Caco-2 (cell line): ENCODE data around the gene CA12. TPM values are rescaled to one million over a fixed set of nuclear protein-coding genes. Genes with fewer than 3 reads are reported as not detected.

Experiments used
- BruUV-seq: library from RNA; stranded (reverse); fragments of 400-500 nt; replicated peaks from 2 replicates; lab custom pipeline; 2021; lab: Mats Ljungman, UMichigan
- CTCF ChIA-PET: fragments of 300-600 bp; sonication (Branson Sonifier 250); formaldehyde crosslinking; loops from one replicate; lab custom pipeline; 2022; ENCODE audit warnings: antibody characterized with exemption; lab: Charles Lee
- POLR2A ChIA-PET: fragments of 300-600 bp; sonication (Branson Sonifier 250); formaldehyde crosslinking; loops from one replicate; lab custom pipeline; 2022; ENCODE audit warnings: antibody characterized with exemption; lab: Charles Lee
- DNase-seq, 2 experiments: peaks; one replicate each; pipeline versions ENCODE4 v3.0.0 to v3.0.0-alpha.2; 2020 to 2022
- H3K27me3 ChIP-seq: replicated peaks from 2 replicates; pipeline ENCODE4 v1.6.0; 2011; ENCODE audit warnings: low read length; ENCODE audit not compliant: control insufficient read depth, insufficient read depth
- H3K36me3 ChIP-seq: 2 replicates; pipeline ENCODE4 v1.5.1; 2011; ENCODE audit warnings: low read length; ENCODE audit not compliant: control insufficient read depth, insufficient read depth
- H3K4me1 ChIP-seq: fragments of 250-450 bp; sonication (Bioruptor Pico); 2 replicates; pipeline ENCODE4 v1.5.1; 2020; ENCODE audit warnings: mild to moderate bottlenecking
- H3K4me3 ChIP-seq: 2 replicates; pipeline ENCODE4 v1.5.1; 2011; ENCODE audit warnings: low read depth, mild to moderate bottlenecking, control low read depth, low read length
- H3K9me3 ChIP-seq: fragments of 250-450 bp; sonication (Bioruptor Pico); 2 replicates; pipeline ENCODE4 v1.5.1; 2020; ENCODE audit warnings: mild to moderate bottlenecking, moderate library complexity
- H3K27ac Mint-ChIP-seq: one replicate; pipeline ENCODE4 v1.8.0; 2022; ENCODE audit warnings: mixed read lengths; ENCODE audit not compliant: unreplicated experiment
- H3K27me3 Mint-ChIP-seq: one replicate; pipeline ENCODE4 v1.8.0; 2022; ENCODE audit warnings: mixed read lengths; ENCODE audit not compliant: insufficient read depth, unreplicated experiment
- H3K36me3 Mint-ChIP-seq: one replicate; pipeline ENCODE4 v1.8.0; 2022; ENCODE audit warnings: mild to moderate bottlenecking, mixed read lengths; ENCODE audit not compliant: insufficient read depth, unreplicated experiment
- H3K4me1 Mint-ChIP-seq: one replicate; pipeline ENCODE4 v1.8.0; 2022; ENCODE audit warnings: low read depth, mixed read lengths; ENCODE audit not compliant: unreplicated experiment
- H3K4me3 Mint-ChIP-seq: one replicate; pipeline ENCODE4 v1.8.0; 2022; ENCODE audit warnings: mild to moderate bottlenecking, moderate library complexity, mixed read lengths; ENCODE audit not compliant: unreplicated experiment
- H3K9me3 Mint-ChIP-seq: one replicate; pipeline ENCODE4 v1.8.0; 2022; ENCODE audit warnings: mixed read lengths; ENCODE audit not compliant: unreplicated experiment
- CTCF ChIP-seq, 2 experiments: fragments of 200-600 bp in 1 of 2; IDR thresholded peaks; 1 replicate in 1 of 2; 2 replicates in 1 of 2; pipeline versions ENCODE4 v1.5.1 to v1.8.0; 2011 to 2022; ENCODE audit warnings: antibody characterized with exemption in 1 of 2, control low read depth in 1 of 2, inconsistent platforms in 1 of 2, low read depth in 1 of 2, low read length in 1 of 2, mild to moderate bottlenecking in 1 of 2, moderate library complexity in 1 of 2; ENCODE audit not compliant: insufficient read depth in 1 of 2, severe bottlenecking in 1 of 2, unreplicated experiment in 1 of 2
- intact Hi-C: fragments of 100-400 bp; cut with micrococcal nuclease; formaldehyde crosslinking; loops from one replicate; pipeline ENCODE4 v1.10.0; 2022; ENCODE audit not compliant: unreplicated experiment
- total RNA-seq: library from RNA; stranded (reverse); gene quantifications from 2 replicates; pipeline ENCODE4 v1.2.3, GENCODE V29; 2022

Gene CA12
- total RNA-seq, 1 experiment from 2014 or later, result 1.0 TPM

- Mint-ChIP-seq H3K4me1 (peaks cover 12% of the 10 kb centered on the region), H3K36me3 (no peaks in the 10 kb centered on the region), H3K27ac (no peak overlapping the region), H3K9me3 (no peaks in the 10 kb centered on the region), H3K27me3 (no peaks in the 10 kb centered on the region), H3K4me3 (no peak overlapping the region)
- DNase-seq, result no peak
- H3K4me3 ChIP-seq, result no peak overlapping the region
- CTCF ChIA-PET, result no interaction called here
- TF ChIP-seq CTCF (IDR thresholded peaks at IDR 0.05; ENCODE audit: insufficient read depth in 1 of 2, low read depth in 1 of 2, low read length in 1 of 2, severe bottlenecking in 1 of 2, unreplicated experiment in 1 of 2), result no peak
- H3K9me3 ChIP-seq, result no peaks in the 10 kb centered on the region
- intact Hi-C loops, result no loop called here
- H3K36me3 ChIP-seq, result no peaks in the 10 kb centered on the region
- no peaks in the 10 kb centered on the region for H3K4me1 ChIP-seq
- H3K27me3 ChIP-seq, result no peaks in the 10 kb centered on the region
- BruUV-seq, result no TSS peak
- POLR2A ChIA-PET, result no interaction called here
Observed at GRCh38 chr15:63351170-63351569, 30.5 kb downstream of the CA12 start.

- no peak overlapping the region for H3K27ac Mint-ChIP-seq
- no peak for TF ChIP-seq CTCF (IDR thresholded peaks at IDR 0.05; ENCODE audit: insufficient read depth in 1 of 2, low read depth in 1 of 2, low read length in 1 of 2, severe bottlenecking in 1 of 2, unreplicated experiment in 1 of 2)
- intact Hi-C loops, result no loop called here
- H3K9me3 Mint-ChIP-seq, result no peaks in the 10 kb centered on the region
- no peak overlapping the region for H3K4me3 ChIP-seq
- no peak overlapping the region for H3K4me3 Mint-ChIP-seq
- H3K36me3 Mint-ChIP-seq, result no peaks in the 10 kb centered on the region
- H3K9me3 ChIP-seq, result no peaks in the 10 kb centered on the region
- no peaks in the 10 kb centered on the region for H3K27me3 Mint-ChIP-seq
- DNase-seq, result no peak
- CTCF ChIA-PET, result no interaction called here
- no peaks in the 10 kb centered on the region for H3K36me3 ChIP-seq
- peaks cover 5% of the 10 kb centered on the region for H3K4me1 Mint-ChIP-seq
- no peaks in the 10 kb centered on the region for H3K27me3 ChIP-seq
- POLR2A ChIA-PET, result no interaction called here
- BruUV-seq, result no TSS peak
- no peaks in the 10 kb centered on the region for H3K4me1 ChIP-seq
Observed at GRCh38 chr15:63350178-63350621, 31.4 kb downstream of the CA12 start.

GRCh38 chr15:63349621-63350020, 32.0 kb downstream of the CA12 start:
- Mint-ChIP-seq H3K27me3 (no peaks in the 10 kb centered on the region), H3K27ac (no peak overlapping the region), H3K4me3 (no peak overlapping the region), H3K36me3 (no peaks in the 10 kb centered on the region), H3K4me1 (no peaks in the 10 kb centered on the region), H3K9me3 (no peaks in the 10 kb centered on the region)
- no peak for TF ChIP-seq CTCF (IDR thresholded peaks at IDR 0.05; ENCODE audit: insufficient read depth in 1 of 2, low read depth in 1 of 2, low read length in 1 of 2, severe bottlenecking in 1 of 2, unreplicated experiment in 1 of 2)
- BruUV-seq, result no TSS peak
- no peak for DNase-seq
- Histone ChIP-seq H3K27me3 (no peaks in the 10 kb centered on the region), H3K36me3 (no peaks in the 10 kb centered on the region), H3K4me3 (no peak overlapping the region), H3K4me1 (no peaks in the 10 kb centered on the region), H3K9me3 (no peaks in the 10 kb centered on the region)
- ChIA-PET POLR2A (no interaction called here), CTCF (no interaction called here)
- intact Hi-C loops, result no loop called here
